Endothelial cell of umbilical vein (primary cell): ENCODE data around the gene SCG2. TPM values are rescaled to one million over a fixed set of nuclear protein-coding genes. Genes with fewer than 3 reads are reported as not detected.
"Not testable (repeated sequence)": the region's sequence is repeated elsewhere in the genome, so short reads cannot be mapped to it uniquely, and the experiment has no call there.

Experiments
- BruUV-seq: library from RNA; stranded (reverse); fragments of 400-500 nt; replicated peaks from 2 replicates; lab custom pipeline; 2021; lab: Mats Ljungman, UMichigan
- CTCF ChIA-PET: fragments of 300-600, 350-600 bp; sonication (Branson Sonifier 250); formaldehyde crosslinking; loops from one replicate; lab custom pipeline; 2021; ENCODE audit warnings: antibody characterized with exemption, inconsistent platforms; lab: Charles Lee
- POLR2A ChIA-PET: fragments of 300-600, 350-600 bp; sonication (Branson Sonifier 250); formaldehyde crosslinking; loops from one replicate; lab custom pipeline; 2021; ENCODE audit warnings: antibody characterized with exemption, inconsistent platforms; lab: Charles Lee
- DNase-seq: peaks from one replicate; pipeline ENCODE4 v3.0.0-alpha.2; 2011; ENCODE audit warnings: low read depth, low spot score
- FAIRE-seq: peaks from 2 replicates; lab custom pipeline; 2011; peaks lifted over from hg19 to GRCh38; lab: Jason Lieb, UNC
- H2AFZ ChIP-seq: 2 replicates; pipeline ENCODE4 v1.6.0; 2012; ENCODE audit warnings: low read depth, low read length, control low read depth, inconsistent platforms
- H3K27ac ChIP-seq: 2 replicates; pipeline ENCODE4 v1.5.1; 2011; ENCODE audit warnings: low read depth, mild to moderate bottlenecking, control low read depth, low read length, moderate library complexity; ENCODE audit not compliant: insufficient read depth
- H3K27me3 ChIP-seq, 2 experiments: 2 replicates each; pipeline versions ENCODE4 v1.6.0 to v1.6.1; 2011; ENCODE audit warnings: low read length in 2 of 2, mixed read lengths in 1 of 2; ENCODE audit not compliant: control insufficient read depth in 2 of 2, insufficient read depth in 2 of 2
- H3K36me3 ChIP-seq, 2 experiments: 2 replicates in 1 of 2; 3 replicates in 1 of 2; pipeline ENCODE4 v1.5.1; 2011; ENCODE audit warnings: low read length in 2 of 2, mild to moderate bottlenecking in 1 of 2, moderate library complexity in 1 of 2; ENCODE audit not compliant: control insufficient read depth in 2 of 2, insufficient read depth in 2 of 2; ENCODE audit errors: extremely low read depth in 1 of 2
- H3K4me1 ChIP-seq: 3 replicates; pipeline ENCODE4 v1.5.1; 2011; ENCODE audit warnings: mild to moderate bottlenecking, low read length; ENCODE audit not compliant: control insufficient read depth, insufficient read depth; ENCODE audit errors: extremely low read depth
- H3K4me2 ChIP-seq: 2 replicates; pipeline ENCODE4 v1.6.1; 2011; ENCODE audit warnings: low read length, control low read depth, mixed read lengths; ENCODE audit not compliant: insufficient read depth
- H3K4me3 ChIP-seq, 3 experiments: fragments of 200-600 bp in 1 of 3; sonication (generic), shearing (Covaris generic) in 1 of 3; replicated peaks in 1 of 3; 2 replicates each; pipeline ENCODE4 v1.5.1; 2011 to 2016; ENCODE audit warnings: control low read depth in 3 of 3, low read length in 3 of 3, mild to moderate bottlenecking in 2 of 3, inconsistent platforms in 1 of 3, low read depth in 1 of 3, moderate library complexity in 1 of 3; ENCODE audit not compliant: insufficient read depth in 1 of 3
- H3K79me2 ChIP-seq: 2 replicates; pipeline ENCODE4 v1.6.0; 2012; ENCODE audit warnings: low read length, inconsistent platforms; ENCODE audit not compliant: control insufficient read depth, insufficient read depth
- H3K9ac ChIP-seq: replicated peaks from 2 replicates; pipeline ENCODE3; 2011; ENCODE audit warnings: low read length, control low read depth; ENCODE audit not compliant: insufficient read depth; ENCODE audit errors: extremely low read depth
- H3K9me1 ChIP-seq: replicated peaks from 3 replicates; pipeline ENCODE4 v1.6.0; 2011; ENCODE audit warnings: mild to moderate bottlenecking, low read length; ENCODE audit not compliant: control insufficient read depth, insufficient read depth; ENCODE audit errors: extremely low read depth
- H3K9me3 ChIP-seq: replicated peaks from 2 replicates; pipeline ENCODE4 v1.5.1; 2012; ENCODE audit warnings: low read length, inconsistent platforms; ENCODE audit not compliant: control insufficient read depth, insufficient read depth
- H4K20me1 ChIP-seq: replicated peaks from 2 replicates; pipeline ENCODE3; 2011; ENCODE audit warnings: mild to moderate bottlenecking, low read length; ENCODE audit not compliant: control insufficient read depth, insufficient read depth; ENCODE audit errors: extremely low read depth
- CTCF ChIP-seq, 2 donors: IDR thresholded peaks; 1 replicate in 1 of 2; 2 replicates in 1 of 2; pipeline ENCODE4 v1.5.1; 2011; ENCODE audit warnings: low read length in 2 of 2, mild to moderate bottlenecking in 2 of 2, moderate library complexity in 2 of 2, control low read depth in 1 of 2, inconsistent platforms in 1 of 2, low read depth in 1 of 2; ENCODE audit not compliant: insufficient read depth in 1 of 2; ENCODE audit errors: extremely low read depth in 1 of 2
- EZH2 ChIP-seq: IDR thresholded peaks from 2 replicates; pipeline ENCODE4 v1.6.1; 2012; ENCODE audit warnings: borderline replicate concordance, low read depth, mild to moderate bottlenecking, moderate library complexity, low read length, inconsistent platforms; ENCODE audit not compliant: severe bottlenecking
- FOS ChIP-seq: IDR thresholded peaks from 2 replicates; pipeline ENCODE4 v1.6.1; 2011; ENCODE audit warnings: mild to moderate bottlenecking, low read length, moderate library complexity, borderline replicate concordance; ENCODE audit not compliant: insufficient read depth
- GATA2 ChIP-seq: IDR thresholded peaks from 2 replicates; pipeline ENCODE4 v1.7.0; 2011; ENCODE audit warnings: low read depth, mild to moderate bottlenecking, moderate library complexity, mixed read lengths, low read length; ENCODE audit not compliant: insufficient read length, insufficient read depth
- JUN ChIP-seq: IDR thresholded peaks from 2 replicates; pipeline ENCODE4 v1.6.1; 2011; ENCODE audit warnings: borderline replicate concordance, low read depth; ENCODE audit not compliant: insufficient read length, insufficient read depth
- MAX ChIP-seq: IDR thresholded peaks from 2 replicates; pipeline ENCODE4 v1.6.1; 2011; ENCODE audit not compliant: insufficient read depth, insufficient read length
- MYC ChIP-seq: IDR thresholded peaks from one replicate; pipeline ENCODE4 v1.6.1; 2011; ENCODE audit warnings: mild to moderate bottlenecking, low read depth, low read length
- POLR2A ChIP-seq: IDR thresholded peaks from 2 replicates; pipeline ENCODE4 v1.6.1; 2012; ENCODE audit warnings: low read depth, mild to moderate bottlenecking, control low read depth, low read length
- POLR2AphosphoS5 ChIP-seq: IDR thresholded peaks from 2 replicates; pipeline ENCODE4 v1.6.1; 2012; ENCODE audit warnings: low read depth, mild to moderate bottlenecking, control low read depth, low read length, moderate library complexity; ENCODE audit not compliant: insufficient read depth
- dilution Hi-C: fragments of 300-500 bp; cut with MboI; formaldehyde crosslinking; loops from one replicate; pipeline ENCODE4 v1.15.0; 2019; ENCODE audit warnings: low sequenced_read_pairs; ENCODE audit not compliant: extremely low pct_ligation_motif_present
- intact Hi-C: fragments of 100-400 bp; cut with micrococcal nuclease; formaldehyde crosslinking; loops from one replicate; pipeline ENCODE4 v1.10.0; 2022
- polyA plus RNA-seq, 4 experiments: library from polyadenylated mRNA; depleted of rRNA in 3 of 4; stranded (reverse) in 3 of 4; unstranded in 1 of 4; fragments of >200 nt; gene quantifications; 2 replicates each; pipeline versions ENCODE4 v1.2.1 to v1.2.3, GENCODE V29; 2011 to 2012; ENCODE audit warnings: missing spikeins in 1 of 4
- total RNA-seq: library from RNA; stranded (reverse); gene quantifications from 2 replicates; pipeline ENCODE4 v1.2.3, GENCODE V29; 2021

Gene SCG2
- total and polyA plus RNA-seq, 2 donors (not counting 3 experiments of a cell fraction or from before 2014, with no cell fraction given), result not detected

DNA sequence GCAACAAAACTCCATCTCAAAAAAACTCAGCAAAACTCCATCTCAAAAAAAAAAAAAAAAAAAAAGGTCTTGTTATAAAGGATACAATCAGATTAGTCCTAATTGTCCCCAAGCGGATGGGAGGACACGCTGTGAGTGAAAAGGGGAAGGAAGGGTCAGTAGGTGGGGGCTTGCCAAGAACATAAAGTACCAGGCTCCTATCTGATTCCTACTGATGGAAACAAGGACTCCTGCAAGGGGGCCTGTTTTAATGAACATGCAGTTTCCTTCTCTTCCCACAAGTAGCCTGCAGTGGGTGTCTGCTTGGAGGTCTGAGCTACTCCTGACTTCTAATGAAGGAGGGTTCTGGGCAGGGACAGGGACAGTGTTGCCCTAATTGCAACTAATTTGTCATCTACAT is 7.9 kb downstream of the SCG2 start:
- Histone ChIP-seq H3K36me3 (no peaks in the 10 kb centered on the region), H3K9ac (no peak overlapping the region), H3K9me1 (no peaks in the 10 kb centered on the region), H3K27me3 (peaks cover 0 to 2% of the 10 kb centered on the region in 2 experiments), H3K4me1 (peaks cover 3% of the 10 kb centered on the region), H3K4me2 (no peak overlapping the region), H3K27ac (no peak overlapping the region), H3K4me3 (no peak overlapping the region), H3K9me3 (no peaks in the 10 kb centered on the region), H2AFZ (no peak overlapping the region), H3K79me2 (no peaks in the 10 kb centered on the region), H4K20me1 (no peaks in the 10 kb centered on the region)
- BruUV-seq, result no TSS peak
- dilution Hi-C loops (no loop called here), intact Hi-C loops (no loop called here)
- TF ChIP-seq JUN (no peak), CTCF (IDR thresholded peaks at IDR 0.05; ENCODE audit: extremely low read depth in 1 of 2, insufficient read depth in 1 of 2, low read depth in 1 of 2, low read length in 2 of 2) (no peak), MAX (no peak), POLR2AphosphoS5 (no peak), EZH2 (no peak), MYC (no peak), FOS (no peak), POLR2A (no peak), GATA2 (no peak)
- DNase-seq, result no peak
- CTCF ChIA-PET, result interaction anchor here (0.7 kb wide), 1 partner anchor 826 kb away, joined by 4 read pairs; no protein-coding TSS in a partner anchor
- no peak for FAIRE-seq
- POLR2A ChIA-PET, result no interaction called here

- H4K20me1 ChIP-seq, dilution Hi-C loops, CTCF ChIA-PET, H3K9me1 ChIP-seq, H3K79me2 ChIP-seq, H3K9ac ChIP-seq, H3K36me3 ChIP-seq, FAIRE-seq, BruUV-seq, H3K27me3 ChIP-seq, H3K9me3 ChIP-seq, H3K27ac ChIP-seq, H2AFZ ChIP-seq, intact Hi-C loops, H3K4me2 ChIP-seq, H3K4me1 ChIP-seq, H3K4me3 ChIP-seq, POLR2A ChIA-PET, DNase-seq: not testable (repeated sequence)
Observed at GRCh38 chr2:223592689-223593088, 9.5 kb downstream of the SCG2 start.
